Ovary (tissue), 3 donors: ENCODE results near the gene CCL15.

Experiments
- CTCF ChIP-seq, 3 donors: fragments of 450-650 bp in 2 of 3; fragments of 200-600 bp in 1 of 3; IDR thresholded peaks; one replicate each; pipeline versions ENCODE4 v1.5.1 to v1.8.0; 2016 to 2022; ENCODE audit warnings: antibody characterized with exemption in 3 of 3, mild to moderate bottlenecking in 1 of 3
- POLR2A ChIP-seq: fragments of 450-650 bp; IDR thresholded peaks from one replicate; pipeline ENCODE4 v1.6.1; 2017; ENCODE audit warnings: antibody characterized with exemption, mild to moderate bottlenecking, moderate library complexity
- donor health status: DM: no; HTN: no; CAD: no.

- TF ChIP-seq CTCF (IDR thresholded peaks at IDR 0.05) (no peak), POLR2A (no peak)
Measured at GRCh38 chr17:36014946-36015345, 13.6 kb upstream of the CCL15 start.
